Activated CD8-positive, alpha-beta memory T cell treated with anti-CD3 and anti-CD28 coated beads, Interleukin-2, amount 50 U/mL, for 24 hours (primary cell): Measurements from ENCODE around the gene ZNF697.
"Not testable (repeated sequence)": the region's sequence is repeated elsewhere in the genome, so short reads cannot be mapped to it uniquely, and the experiment has no call there.

Experiments
- DNase-seq: peaks from one replicate; pipeline ENCODE4 v3.0.0-alpha.2; 2020; ENCODE audit errors: extremely low read depth

Gene ZNF697

GRCh38 chr1:119632103-119632490, 16.0 kb downstream of the ZNF697 start:
- DNase-seq: no peak

GRCh38 chr1:119631433-119632102, 16.5 kb downstream of the ZNF697 start:
- no peak for DNase-seq

- DNase-seq: no peak
These were observed 17.0 kb downstream of the ZNF697 start for GRCh38 chr1:119631086-119631432.

GRCh38 chr1:119626841-119627240, 21.2 kb downstream of the ZNF697 start:
- DNase-seq: no peak

- DNase-seq: no peak
These were observed 22.0 kb downstream of the ZNF697 start for GRCh38 chr1:119626011-119626545.

GRCh38 chr1:119623678-119624077, 24.4 kb downstream of the ZNF697 start:
- no peak for DNase-seq

- no peak for DNase-seq
These were observed 24.9 kb downstream of the ZNF697 start for GRCh38 chr1:119623193-119623515.

GRCh38 chr1:119622311-119623192, 25.5 kb downstream of the ZNF697 start:
- DNase-seq: no peak

GRCh38 chr1:119621705-119622104, 26.4 kb downstream of the ZNF697 start:
- no peak for DNase-seq

GRCh38 chr1:119617751-119618691, 30.0 kb downstream of the ZNF697 start:
- no peak for DNase-seq

- DNase-seq: not testable (repeated sequence)
These were observed 31.3 kb downstream of the ZNF697 start for GRCh38 chr1:119616748-119617147.

GRCh38 chr1:119615100-119615499, 33.0 kb downstream of the ZNF697 start:
- DNase-seq: not testable (repeated sequence)

GRCh38 chr1:119613769-119614720, 34.0 kb downstream of the ZNF697 start:
- DNase-seq: peak; percentile 38

- DNase-seq: peak; percentile 35
These were observed 36.4 kb downstream of the ZNF697 start for GRCh38 chr1:119611701-119612113.

GRCh38 chr1:119608816-119609215, 39.2 kb downstream of the ZNF697 start:
- DNase-seq: not testable (repeated sequence)

- not testable (repeated sequence) for DNase-seq
These were observed 40.8 kb downstream of the ZNF697 start for GRCh38 chr1:119607087-119607807.

GRCh38 chr1:119606394-119606793, 41.7 kb downstream of the ZNF697 start:
- no peak for DNase-seq

GRCh38 chr1:119605686-119606085, 42.4 kb downstream of the ZNF697 start:
- DNase-seq: no peak

- not testable (repeated sequence) for DNase-seq
These were observed 43.0 kb downstream of the ZNF697 start for GRCh38 chr1:119605080-119605479.

- DNase-seq: no peak
These were observed 44.4 kb downstream of the ZNF697 start for GRCh38 chr1:119603695-119604094.
